ENCODE measurements around the gene NPL. TPM values are rescaled to one million over a fixed set of nuclear protein-coding genes. Genes with fewer than 3 reads are reported as not detected.
A peak's percentile ranks its signal among the peaks of the same experiment; 100 is the strongest.

The NPL gene, protein sequence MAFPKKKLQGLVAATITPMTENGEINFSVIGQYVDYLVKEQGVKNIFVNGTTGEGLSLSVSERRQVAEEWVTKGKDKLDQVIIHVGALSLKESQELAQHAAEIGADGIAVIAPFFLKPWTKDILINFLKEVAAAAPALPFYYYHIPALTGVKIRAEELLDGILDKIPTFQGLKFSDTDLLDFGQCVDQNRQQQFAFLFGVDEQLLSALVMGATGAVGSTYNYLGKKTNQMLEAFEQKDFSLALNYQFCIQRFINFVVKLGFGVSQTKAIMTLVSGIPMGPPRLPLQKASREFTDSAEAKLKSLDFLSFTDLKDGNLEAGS
- 10 to 100 TPM in 3 of 4 donors, 1 to 10 TPM in 1; 7.8 to 16.2 (median 12.6) TPM for total RNA-seq

DNA sequence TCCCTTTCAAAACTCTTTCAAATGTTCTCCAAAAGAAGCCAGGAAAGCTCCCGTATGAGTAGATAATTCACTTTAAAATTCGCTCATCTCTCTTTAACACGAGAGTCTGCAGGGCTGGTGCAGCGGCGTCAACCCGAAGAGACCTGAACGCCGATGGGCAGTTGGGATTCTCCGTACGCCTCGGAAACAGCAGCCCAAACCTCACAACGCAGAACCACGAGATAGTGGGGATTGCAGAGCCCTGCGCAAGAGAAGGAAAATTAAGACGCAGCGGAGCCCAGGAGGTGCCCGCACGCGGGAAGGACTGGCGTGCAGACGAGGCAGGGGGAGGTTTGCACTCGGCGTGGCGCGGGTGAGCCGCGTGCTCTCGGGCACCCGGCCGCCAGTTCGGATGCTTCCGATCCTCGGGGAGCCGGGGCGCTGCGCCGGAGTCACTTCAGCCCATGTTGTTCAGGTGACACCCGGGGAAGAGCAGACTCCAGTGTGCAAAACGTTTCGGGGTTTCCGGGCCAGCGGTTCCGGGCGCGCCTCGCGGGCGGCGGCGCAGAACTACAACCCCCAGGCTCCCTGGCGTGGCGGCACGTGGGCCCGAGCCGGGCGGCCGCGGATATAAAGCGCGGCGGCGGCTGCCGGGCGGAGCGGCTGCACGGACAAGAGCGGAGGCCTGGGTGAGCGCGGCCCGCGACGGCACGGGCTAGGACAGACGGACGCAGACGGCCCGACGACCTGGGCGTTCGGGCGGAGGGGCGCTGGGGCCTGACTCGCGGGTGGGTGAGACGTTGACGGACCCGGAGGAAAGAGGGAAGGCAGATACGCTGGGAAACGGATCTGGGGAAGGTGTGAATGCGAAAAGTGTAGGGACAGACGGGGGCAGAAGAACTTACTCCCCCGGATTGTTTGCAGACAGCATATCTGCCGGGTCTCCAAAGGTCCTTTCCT, at the start of gene NPL:
Gene NPL (plus strand): TSS at position 636 of the 939 bp plus-strand sequence. CDS start 4,599 bp downstream, outside the sequence.
- H3K27me3 ChIP-seq = no peaks in the 10 kb centered on the region
- intact Hi-C loops (cut with DNase I) = loop anchor here (10.0 kb wide), 1 partner anchor 705 kb away; no protein-coding TSS in a partner anchor
- 0 to 1% methylated on average over 35 to 41 of the region's 93 CpGs for WGBS, 2 donors
- DNase-seq = peak; percentile 17
- H3K9me3 ChIP-seq = no peaks in the 10 kb centered on the region
- peaks cover 0 to 4% (median 0%) of the 10 kb centered on the region in 3 donors for H3K36me3 ChIP-seq
- peaks cover 3 to 40% (median 13%) of the 10 kb centered on the region in 3 donors for H3K4me1 ChIP-seq
- H3K27ac ChIP-seq = peak within 1 kb of the TSS; percentile 80 to 89 (median 84)
- H3K4me3 ChIP-seq = peak within 1 kb of the TSS; percentile 56 to 97 (median 64)
- peak in 2 of 4 donors; percentile 90 to 92 for TF ChIP-seq POLR2A (IDR thresholded peaks at IDR 0.05)
- TF ChIP-seq, protein P1, sequence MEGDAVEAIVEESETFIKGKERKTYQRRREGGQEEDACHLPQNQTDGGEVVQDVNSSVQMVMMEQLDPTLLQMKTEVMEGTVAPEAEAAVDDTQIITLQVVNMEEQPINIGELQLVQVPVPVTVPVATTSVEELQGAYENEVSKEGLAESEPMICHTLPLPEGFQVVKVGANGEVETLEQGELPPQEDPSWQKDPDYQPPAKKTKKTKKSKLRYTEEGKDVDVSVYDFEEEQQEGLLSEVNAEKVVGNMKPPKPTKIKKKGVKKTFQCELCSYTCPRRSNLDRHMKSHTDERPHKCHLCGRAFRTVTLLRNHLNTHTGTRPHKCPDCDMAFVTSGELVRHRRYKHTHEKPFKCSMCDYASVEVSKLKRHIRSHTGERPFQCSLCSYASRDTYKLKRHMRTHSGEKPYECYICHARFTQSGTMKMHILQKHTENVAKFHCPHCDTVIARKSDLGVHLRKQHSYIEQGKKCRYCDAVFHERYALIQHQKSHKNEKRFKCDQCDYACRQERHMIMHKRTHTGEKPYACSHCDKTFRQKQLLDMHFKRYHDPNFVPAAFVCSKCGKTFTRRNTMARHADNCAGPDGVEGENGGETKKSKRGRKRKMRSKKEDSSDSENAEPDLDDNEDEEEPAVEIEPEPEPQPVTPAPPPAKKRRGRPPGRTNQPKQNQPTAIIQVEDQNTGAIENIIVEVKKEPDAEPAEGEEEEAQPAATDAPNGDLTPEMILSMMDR (IDR thresholded peaks at IDR 0.05) = peak in 2 of 6 experiments; percentile 11 to 20

DNA sequence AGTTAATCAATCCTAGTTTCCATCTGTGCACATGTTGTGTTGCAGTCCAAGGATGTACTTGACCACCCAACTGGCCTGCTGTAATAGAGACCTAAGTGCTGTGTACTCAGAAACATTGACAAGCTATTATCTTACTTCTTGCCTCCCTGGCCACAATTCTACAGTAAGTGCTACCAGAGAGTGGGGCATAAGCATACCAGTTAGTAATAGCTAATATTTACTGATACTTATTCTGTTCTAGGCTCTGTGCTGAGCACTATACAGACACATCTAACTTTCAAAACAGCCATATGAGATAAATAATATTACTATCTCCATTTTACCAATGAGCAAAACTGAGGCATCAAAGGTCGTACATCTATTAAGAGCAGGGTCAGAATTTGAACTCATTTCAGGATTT, 49.5 kb upstream of the NPL start:
- Histone ChIP-seq H3K4me3 (no peak overlapping the region), H3K4me1 (no peaks in the 10 kb centered on the region), H3K27me3 (no peaks in the 10 kb centered on the region), H3K27ac (no peak overlapping the region), H3K36me3 (no peaks in the 10 kb centered on the region), H3K9me3 (no peaks in the 10 kb centered on the region)
- no peak for TF ChIP-seq POLR2A (IDR thresholded peaks at IDR 0.05)
- TF ChIP-seq, protein P1 (IDR thresholded peaks at IDR 0.05) = no peak
- intact Hi-C loops (cut with DNase I) = no loop called here
- 90 to 100% methylated on average over 1 of the region's 1 CpG for WGBS, 2 donors
- DNase-seq = no peak

DNA sequence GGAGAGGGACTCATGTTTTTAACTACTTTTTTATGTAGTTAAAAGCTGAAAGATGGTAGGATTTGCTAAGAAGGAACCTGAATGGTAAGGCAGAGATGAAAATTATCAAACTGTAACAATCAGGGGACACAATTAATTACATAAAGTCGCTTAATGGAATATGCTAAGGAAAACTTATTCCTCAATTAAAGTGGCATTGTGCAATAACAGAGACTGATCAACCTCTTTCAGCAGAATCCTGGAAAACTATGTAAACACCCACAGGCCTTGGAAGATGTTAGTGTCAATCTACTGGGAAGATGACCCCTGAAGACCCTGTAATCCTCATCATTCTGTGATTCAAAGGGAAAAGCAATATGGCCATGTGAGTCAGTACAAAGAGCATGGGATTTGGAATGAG, 46.8 kb upstream of the NPL start:
- no peaks in the 10 kb centered on the region for H3K27me3 ChIP-seq
- no peak overlapping the region for H3K27ac ChIP-seq
- H3K9me3 ChIP-seq = no peaks in the 10 kb centered on the region
- intact Hi-C loops (cut with DNase I) = no loop called here
- TF ChIP-seq, protein P1 (IDR thresholded peaks at IDR 0.05) = no peak
- no peak for TF ChIP-seq POLR2A (IDR thresholded peaks at IDR 0.05)
- no peaks in the 10 kb centered on the region for H3K36me3 ChIP-seq
- H3K4me3 ChIP-seq = no peak overlapping the region
- WGBS, 2 donors = 84 to 89% methylated on average over 1 of the region's 1 CpG
- H3K4me1 ChIP-seq = no peaks in the 10 kb centered on the region
- no peak for DNase-seq

DNA sequence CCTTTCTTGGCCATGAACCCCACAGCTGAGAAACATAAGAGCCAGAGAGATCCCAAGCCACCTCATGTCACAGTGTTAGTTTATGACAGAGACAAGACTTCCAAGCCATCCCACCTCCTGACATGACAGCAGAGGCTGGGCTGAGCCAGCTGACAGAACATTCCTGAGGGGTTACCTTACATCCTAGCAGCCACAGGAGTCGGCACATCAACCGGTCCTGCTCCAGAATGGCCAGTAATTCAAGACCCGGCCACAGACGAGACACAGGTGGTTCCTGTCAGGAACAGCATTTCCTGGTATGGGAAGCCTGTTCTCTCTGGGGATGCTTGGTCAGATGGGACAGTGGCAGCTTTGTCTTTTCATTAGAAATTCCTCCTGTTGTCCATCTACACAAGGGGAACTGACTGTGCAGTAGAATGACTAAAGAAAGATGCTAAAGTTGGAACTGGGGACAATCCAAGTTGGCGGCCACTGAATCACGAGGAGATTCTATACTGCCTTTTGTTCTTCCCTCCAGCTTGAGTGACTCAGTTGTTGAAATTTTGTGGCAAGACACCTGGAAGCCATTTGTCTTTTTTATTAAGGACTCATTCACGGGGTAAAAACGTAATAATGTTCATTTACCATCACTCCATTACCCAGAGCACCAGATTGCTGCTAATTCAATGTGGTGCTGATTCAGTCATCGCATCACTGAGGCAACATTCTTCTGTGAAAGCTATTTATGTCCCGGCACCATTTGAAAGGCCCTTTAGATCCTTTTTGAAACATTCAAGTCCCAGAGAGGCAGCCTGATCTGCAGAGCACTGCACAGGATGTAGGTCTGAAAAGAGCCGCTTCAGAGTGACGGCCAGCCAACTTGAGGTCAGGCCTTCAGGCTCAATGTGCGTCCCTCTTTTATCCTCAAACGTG, 37.2 kb upstream of the NPL start:
- Histone ChIP-seq H3K27me3 (no peaks in the 10 kb centered on the region), H3K9me3 (no peaks in the 10 kb centered on the region), H3K4me1 (no peaks in the 10 kb centered on the region), H3K4me3 (no peak overlapping the region), H3K36me3 (no peaks in the 10 kb centered on the region), H3K27ac (no peak overlapping the region)
- WGBS, 2 donors = 53 to 54% methylated on average over 14 of the region's 14 CpGs
- no peak for DNase-seq
- no peak for TF ChIP-seq POLR2A (IDR thresholded peaks at IDR 0.05)
- TF ChIP-seq, protein P1 (IDR thresholded peaks at IDR 0.05) = no peak
- intact Hi-C loops (cut with DNase I) = no loop called here

Data from esophagus squamous epithelium (tissue), 5 donors.